Tibial artery (tissue), 4 donors: ENCODE data around the gene TAS2R16.
"Not testable (repeated sequence)": the region's sequence is repeated elsewhere in the genome, so short reads cannot be mapped to it uniquely, and the experiment has no call there.

ENCODE experiments used
- DNase-seq, 2 donors: peaks; one replicate each; pipeline ENCODE4 v3.0.0-alpha.2; 2019
- H3K27ac ChIP-seq, 2 donors: fragments of 200-600 bp; sonication (generic) in 1 of 2; 1 replicate in 1 of 2; 2 replicates in 1 of 2; pipeline ENCODE4 v1.5.1; 2018 to 2019; ENCODE audit warnings: mild to moderate bottlenecking in 1 of 2
- H3K27me3 ChIP-seq, 2 donors: fragments of 200-600 bp; sonication (generic) in 1 of 2; one replicate each; pipeline versions ENCODE4 v1.5.1 to v1.6.0; 2016 to 2019
- H3K36me3 ChIP-seq, 3 donors: fragments of 200-600 bp; sonication (generic) in 2 of 3; one replicate each; pipeline ENCODE4 v1.5.1; 2016 to 2019; ENCODE audit warnings: mild to moderate bottlenecking in 2 of 3
- H3K4me1 ChIP-seq, 4 donors: fragments of 200-600 bp; sonication (generic) in 2 of 4; 1 replicate in 3 of 4; 2 replicates in 1 of 4; pipeline ENCODE4 v1.5.1; 2016 to 2019
- H3K4me3 ChIP-seq, 2 donors: fragments of 200-600 bp; sonication (generic) in 1 of 2; 1 replicate in 1 of 2; 2 replicates in 1 of 2; pipeline ENCODE4 v1.5.1; 2018 to 2019; ENCODE audit warnings: mild to moderate bottlenecking in 2 of 2
- H3K9me3 ChIP-seq, 3 donors: fragments of 200-600 bp; sonication (generic) in 1 of 3; one replicate each; pipeline ENCODE4 v1.5.1; 2016 to 2019
- intact Hi-C: fragments of 100-400 bp; cut with DNase I; formaldehyde crosslinking; loops from one replicate; pipeline ENCODE4 v1.15.0; 2023; ENCODE audit warnings: low total_unique reads
- TF ChIP-seq, protein P1 (sequence below), 2 experiments: fragments of 200-600 bp in 1 of 2; fragments of 450-650 bp in 1 of 2; IDR thresholded peaks; one replicate each; pipeline ENCODE4 v1.5.1; 2017 to 2019; ENCODE audit warnings: antibody characterized with exemption in 2 of 2, mild to moderate bottlenecking in 1 of 2, moderate library complexity in 1 of 2

The TAS2R16 gene

DNA sequence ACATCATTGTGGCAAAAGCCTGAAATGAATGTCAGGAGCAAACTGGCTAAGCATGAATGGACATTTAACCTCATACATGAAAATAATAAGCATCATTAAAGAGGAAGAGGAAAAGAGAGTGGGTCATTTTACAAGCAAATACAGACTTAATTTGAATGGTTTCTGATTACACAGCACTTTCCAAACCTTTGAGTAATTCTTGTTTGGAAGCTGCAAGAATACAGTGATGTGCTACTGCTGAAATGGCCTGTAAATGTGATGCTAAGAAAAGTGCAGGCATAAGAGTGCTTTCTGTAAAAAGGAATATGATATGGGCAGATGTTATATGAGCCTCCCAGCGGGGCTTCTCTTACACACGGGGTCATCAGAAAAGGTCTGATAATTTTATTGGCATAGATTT lies 30.2 kb downstream of the TAS2R16 start:
- no peak overlapping the region for H3K4me3 ChIP-seq
- H3K27me3 ChIP-seq = no peaks in the 10 kb centered on the region
- intact Hi-C loops = no loop called here
- no peak for DNase-seq
- no peaks in the 10 kb centered on the region for H3K9me3 ChIP-seq
- H3K27ac ChIP-seq = no peak overlapping the region
- TF ChIP-seq, protein P1, sequence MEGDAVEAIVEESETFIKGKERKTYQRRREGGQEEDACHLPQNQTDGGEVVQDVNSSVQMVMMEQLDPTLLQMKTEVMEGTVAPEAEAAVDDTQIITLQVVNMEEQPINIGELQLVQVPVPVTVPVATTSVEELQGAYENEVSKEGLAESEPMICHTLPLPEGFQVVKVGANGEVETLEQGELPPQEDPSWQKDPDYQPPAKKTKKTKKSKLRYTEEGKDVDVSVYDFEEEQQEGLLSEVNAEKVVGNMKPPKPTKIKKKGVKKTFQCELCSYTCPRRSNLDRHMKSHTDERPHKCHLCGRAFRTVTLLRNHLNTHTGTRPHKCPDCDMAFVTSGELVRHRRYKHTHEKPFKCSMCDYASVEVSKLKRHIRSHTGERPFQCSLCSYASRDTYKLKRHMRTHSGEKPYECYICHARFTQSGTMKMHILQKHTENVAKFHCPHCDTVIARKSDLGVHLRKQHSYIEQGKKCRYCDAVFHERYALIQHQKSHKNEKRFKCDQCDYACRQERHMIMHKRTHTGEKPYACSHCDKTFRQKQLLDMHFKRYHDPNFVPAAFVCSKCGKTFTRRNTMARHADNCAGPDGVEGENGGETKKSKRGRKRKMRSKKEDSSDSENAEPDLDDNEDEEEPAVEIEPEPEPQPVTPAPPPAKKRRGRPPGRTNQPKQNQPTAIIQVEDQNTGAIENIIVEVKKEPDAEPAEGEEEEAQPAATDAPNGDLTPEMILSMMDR (IDR thresholded peaks at IDR 0.05) = no peak
- no peaks in the 10 kb centered on the region for H3K4me1 ChIP-seq
- H3K36me3 ChIP-seq = no peaks in the 10 kb centered on the region

DNA sequence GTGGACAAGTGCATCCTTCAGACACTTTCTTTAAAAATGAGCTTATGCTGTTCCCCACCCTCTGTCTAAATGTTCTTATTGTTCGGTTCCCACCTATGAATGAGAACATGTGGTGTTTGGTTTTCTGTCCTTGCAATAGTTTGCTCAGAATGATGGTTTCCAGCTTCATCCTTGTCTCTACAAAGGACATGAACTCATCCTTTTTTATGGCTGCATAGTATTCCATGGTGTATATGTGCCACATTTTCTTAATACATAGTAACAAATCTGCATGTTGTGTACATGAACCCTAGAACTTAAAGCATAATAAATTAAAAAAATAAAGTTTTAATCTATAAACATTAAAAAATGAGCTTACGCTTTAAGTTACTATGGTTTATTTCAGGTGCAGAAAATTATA lies 41.8 kb downstream of the TAS2R16 start:
- H3K36me3 ChIP-seq, H3K4me1 ChIP-seq, H3K27me3 ChIP-seq, intact Hi-C loops, H3K27ac ChIP-seq, H3K4me3 ChIP-seq, DNase-seq, H3K9me3 ChIP-seq: not testable (repeated sequence)

- TF ChIP-seq, protein P1 (IDR thresholded peaks at IDR 0.05) = no peak
- intact Hi-C loops = no loop called here
- no peak overlapping the region for H3K27ac ChIP-seq
These were observed 44.5 kb downstream of the TAS2R16 start for GRCh38 chr7:122951006-122951405.

GRCh38 chr7:122949186-122949585 lies 46.3 kb downstream of the TAS2R16 start:
- Histone ChIP-seq H3K27me3 (no peaks in the 10 kb centered on the region), H3K36me3 (no peaks in the 10 kb centered on the region), H3K27ac (no peak overlapping the region), H3K4me3 (no peak overlapping the region), H3K9me3 (no peaks in the 10 kb centered on the region), H3K4me1 (no peaks in the 10 kb centered on the region)
- TF ChIP-seq, protein P1 (IDR thresholded peaks at IDR 0.05) = no peak
- intact Hi-C loops = no loop called here
- DNase-seq = no peak

More at GRCh38 chr7:122951006-122951405, 44.5 kb downstream of the TAS2R16 start:
- Histone ChIP-seq H3K36me3 (no peaks in the 10 kb centered on the region), H3K27me3 (no peaks in the 10 kb centered on the region), H3K4me3 (no peak overlapping the region), H3K9me3 (no peaks in the 10 kb centered on the region), H3K4me1 (no peaks in the 10 kb centered on the region)
- DNase-seq = no peak
